ENCODE measurements around the gene ENPP6. TPM values are rescaled to one million over a fixed set of nuclear protein-coding genes. Genes with fewer than 3 reads are reported as not detected.

Gene ENPP6
- total RNA-seq, 4 donors from 2014 or later = 0.07 to 0.56 (median 0.20) TPM; not detected in 1

DNA sequence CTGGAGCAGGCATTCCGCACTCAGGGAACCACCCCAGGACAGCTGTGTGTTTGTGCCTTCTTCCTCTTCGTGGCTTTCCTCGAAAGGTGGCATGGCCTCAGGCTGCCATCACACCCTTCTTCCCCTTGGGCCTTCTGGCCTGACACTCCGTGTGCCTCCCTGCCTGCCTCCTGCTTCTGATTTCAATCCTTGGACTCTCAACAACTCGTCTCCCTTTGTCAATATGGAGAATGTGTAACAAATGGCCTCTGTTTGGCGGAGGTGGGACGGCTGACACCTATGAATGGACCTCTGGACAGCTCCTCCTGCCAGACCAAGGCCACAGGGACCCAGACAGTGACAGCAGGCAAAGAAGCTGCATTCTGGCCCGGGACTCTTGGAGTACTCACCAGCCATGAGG, 137.0 kb downstream of the ENPP6 start:
- ATAC-seq (no peak), DNase-seq (no peak)
- H3K27ac ChIP-seq = no peak overlapping the region
- intact Hi-C loops (cut with DNase I; ENCODE audit: low total_unique reads) = no loop called here
- TF ChIP-seq, protein P1, sequence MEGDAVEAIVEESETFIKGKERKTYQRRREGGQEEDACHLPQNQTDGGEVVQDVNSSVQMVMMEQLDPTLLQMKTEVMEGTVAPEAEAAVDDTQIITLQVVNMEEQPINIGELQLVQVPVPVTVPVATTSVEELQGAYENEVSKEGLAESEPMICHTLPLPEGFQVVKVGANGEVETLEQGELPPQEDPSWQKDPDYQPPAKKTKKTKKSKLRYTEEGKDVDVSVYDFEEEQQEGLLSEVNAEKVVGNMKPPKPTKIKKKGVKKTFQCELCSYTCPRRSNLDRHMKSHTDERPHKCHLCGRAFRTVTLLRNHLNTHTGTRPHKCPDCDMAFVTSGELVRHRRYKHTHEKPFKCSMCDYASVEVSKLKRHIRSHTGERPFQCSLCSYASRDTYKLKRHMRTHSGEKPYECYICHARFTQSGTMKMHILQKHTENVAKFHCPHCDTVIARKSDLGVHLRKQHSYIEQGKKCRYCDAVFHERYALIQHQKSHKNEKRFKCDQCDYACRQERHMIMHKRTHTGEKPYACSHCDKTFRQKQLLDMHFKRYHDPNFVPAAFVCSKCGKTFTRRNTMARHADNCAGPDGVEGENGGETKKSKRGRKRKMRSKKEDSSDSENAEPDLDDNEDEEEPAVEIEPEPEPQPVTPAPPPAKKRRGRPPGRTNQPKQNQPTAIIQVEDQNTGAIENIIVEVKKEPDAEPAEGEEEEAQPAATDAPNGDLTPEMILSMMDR (IDR thresholded peaks at IDR 0.05 in 4 of 5, conservative IDR thresholded peaks at IDR 0.05 in 1 of 5) = no peak
- TF ChIP-seq POLR2A (IDR thresholded peaks at IDR 0.05) = no peak
- no peaks in the 10 kb centered on the region for H3K4me1 ChIP-seq
- no peaks in the 10 kb centered on the region for H3K36me3 ChIP-seq
- no peaks in the 10 kb centered on the region for H3K9me3 ChIP-seq
- H3K27me3 ChIP-seq = no peaks in the 10 kb centered on the region
- H3K4me3 ChIP-seq = no peak overlapping the region
- in situ Hi-C loops (cut with MboI; ENCODE audit: low sequenced_read_pairs in 4 of 4) = no loop called here

DNA sequence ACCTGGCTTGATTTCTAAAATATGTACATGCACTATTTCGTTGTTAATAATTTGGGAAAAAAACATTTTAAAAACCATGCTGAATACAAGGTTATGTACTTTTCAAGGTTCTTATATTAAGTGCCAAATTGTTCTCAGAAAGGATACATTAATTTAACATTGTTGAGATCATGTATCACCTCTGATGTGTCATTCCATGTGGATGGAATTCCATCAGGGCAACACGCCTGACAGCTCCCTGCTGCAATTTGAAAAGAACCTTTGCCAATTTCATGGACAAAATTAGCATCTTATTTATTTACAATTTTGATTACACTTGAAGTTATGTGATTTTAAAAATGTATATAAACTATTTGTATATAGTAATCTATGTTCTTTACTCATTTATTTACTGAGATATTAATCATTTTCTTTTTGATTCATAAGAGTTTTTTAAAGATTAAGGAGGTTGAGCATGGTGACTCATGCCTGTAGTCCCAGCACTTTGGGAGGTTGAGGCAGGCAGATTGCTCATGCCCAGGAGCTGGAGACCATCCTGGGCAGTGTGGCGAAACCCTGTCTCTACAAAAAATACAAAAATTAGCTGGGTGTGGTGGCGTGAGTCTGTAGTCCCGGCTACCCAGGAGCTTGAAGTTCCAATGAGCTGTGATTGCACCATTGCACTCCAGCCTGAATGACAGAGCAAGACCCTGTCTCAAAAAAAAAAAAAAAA, 142.8 kb downstream of the ENPP6 start:
- Histone ChIP-seq H3K27me3 (no peaks in the 10 kb centered on the region), H3K4me3 (no peak overlapping the region), H3K4me1 (no peaks in the 10 kb centered on the region), H3K9me3 (no peaks in the 10 kb centered on the region), H3K27ac (no peak overlapping the region), H3K36me3 (no peaks in the 10 kb centered on the region)
- no peak for ATAC-seq
- intact Hi-C loops (cut with DNase I; ENCODE audit: low total_unique reads) = no loop called here
- TF ChIP-seq, protein P1 (IDR thresholded peaks at IDR 0.05 in 4 of 5, conservative IDR thresholded peaks at IDR 0.05 in 1 of 5) = no peak
- TF ChIP-seq POLR2A (IDR thresholded peaks at IDR 0.05) = no peak
- DNase-seq = no peak
- in situ Hi-C loops (cut with MboI; ENCODE audit: low sequenced_read_pairs in 4 of 4) = no loop called here

DNA sequence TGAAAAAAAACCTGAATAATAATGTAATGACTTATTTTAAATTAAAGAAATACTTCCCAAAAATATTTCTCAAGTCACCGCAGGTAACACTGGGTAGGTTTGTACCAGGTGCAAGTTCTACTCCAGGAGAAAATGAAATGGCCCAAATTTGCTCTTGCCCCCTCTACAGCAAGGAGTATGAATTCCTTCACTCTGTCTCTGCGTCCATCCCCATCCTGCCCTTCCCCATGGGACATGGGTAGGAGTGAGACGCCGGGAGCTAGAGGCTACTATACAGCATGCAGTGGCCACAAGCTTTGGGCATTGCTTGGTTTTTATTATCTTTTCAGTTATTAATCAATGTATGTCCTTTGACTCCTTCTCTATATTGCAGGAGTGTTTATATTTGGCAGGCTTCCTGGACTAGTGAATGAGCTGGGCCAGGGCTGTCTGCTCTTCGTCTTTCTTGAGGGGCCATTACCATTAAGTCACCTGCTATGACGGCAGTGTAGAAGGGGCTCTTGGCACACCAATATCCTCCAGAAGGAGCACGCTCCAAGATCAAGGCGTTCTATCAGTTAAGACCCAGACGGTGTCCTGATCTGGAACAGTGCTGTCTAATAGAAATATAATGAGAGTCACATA, 149.6 kb downstream of the ENPP6 start:
- TF ChIP-seq POLR2A (IDR thresholded peaks at IDR 0.05) = no peak
- TF ChIP-seq, protein P1 (IDR thresholded peaks at IDR 0.05 in 4 of 5, conservative IDR thresholded peaks at IDR 0.05 in 1 of 5) = no peak
- Histone ChIP-seq H3K4me1 (no peaks in the 10 kb centered on the region), H3K36me3 (no peaks in the 10 kb centered on the region), H3K4me3 (no peak overlapping the region), H3K27ac (no peak overlapping the region), H3K9me3 (no peaks in the 10 kb centered on the region), H3K27me3 (no peaks in the 10 kb centered on the region)
- ATAC-seq (no peak), DNase-seq (no peak)
- in situ Hi-C loops (cut with MboI; ENCODE audit: low sequenced_read_pairs in 4 of 4) (loop anchor here in 1 of 4 donors (10.0 kb wide), 1 partner anchor 63 kb away; no protein-coding TSS in a partner anchor), intact Hi-C loops (cut with DNase I; ENCODE audit: low total_unique reads) (no loop called here)

DNA sequence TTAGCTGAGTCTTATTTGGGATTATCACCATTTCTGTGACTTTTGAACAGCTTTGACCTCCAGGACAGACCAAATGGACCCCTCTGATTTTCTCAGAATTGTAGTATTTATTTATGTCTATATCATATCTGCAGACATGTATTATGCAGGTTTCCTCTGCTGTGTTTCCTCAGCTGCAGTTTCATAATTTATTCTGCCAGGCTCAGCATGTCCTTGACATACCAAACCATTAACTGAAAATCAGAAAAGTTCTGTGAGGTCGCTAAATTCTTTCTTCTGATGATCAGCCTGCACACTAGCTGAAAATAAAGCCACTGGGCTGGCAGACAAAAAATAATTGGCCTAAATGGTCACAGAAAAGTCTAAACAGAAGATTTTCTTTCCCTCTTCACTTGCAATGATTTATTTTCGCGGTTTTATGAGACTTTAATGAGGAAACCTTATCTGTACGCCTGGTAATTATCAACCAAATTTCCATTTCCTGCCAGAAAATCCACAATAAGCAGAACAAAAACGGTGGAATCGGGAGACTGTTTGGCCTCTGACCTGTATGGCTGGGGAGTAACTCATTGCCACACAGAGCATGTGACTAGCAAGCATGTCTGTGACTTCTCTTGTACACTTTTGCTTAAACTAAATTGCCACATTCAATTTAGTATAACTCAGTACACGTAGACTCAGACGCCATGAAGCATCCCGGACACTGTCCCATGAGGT, 150.9 kb downstream of the ENPP6 start:
- no peak overlapping the region for H3K27ac ChIP-seq
- intact Hi-C loops (cut with DNase I; ENCODE audit: low total_unique reads) (no loop called here), in situ Hi-C loops (cut with MboI; ENCODE audit: low sequenced_read_pairs in 4 of 4) (loop anchor here in 1 of 4 donors (10.0 kb wide), 1 partner anchor 62 kb away; no protein-coding TSS in a partner anchor)
- TF ChIP-seq POLR2A (IDR thresholded peaks at IDR 0.05) = no peak
- TF ChIP-seq, protein P1 (IDR thresholded peaks at IDR 0.05 in 4 of 5, conservative IDR thresholded peaks at IDR 0.05 in 1 of 5) = no peak
- DNase-seq (no peak), ATAC-seq (no peak)
- no peaks in the 10 kb centered on the region for H3K27me3 ChIP-seq
- no peaks in the 10 kb centered on the region for H3K9me3 ChIP-seq
- no peaks in the 10 kb centered on the region for H3K36me3 ChIP-seq
- H3K4me1 ChIP-seq = no peaks in the 10 kb centered on the region
- H3K4me3 ChIP-seq = no peak overlapping the region
